ENCODE data around the gene LRRC14B. TPM values are rescaled to one million over a fixed set of nuclear protein-coding genes. Genes with fewer than 3 reads are reported as not detected.

Gene LRRC14B
- total RNA-seq, 1 donor from 2014 or later = not detected

DNA sequence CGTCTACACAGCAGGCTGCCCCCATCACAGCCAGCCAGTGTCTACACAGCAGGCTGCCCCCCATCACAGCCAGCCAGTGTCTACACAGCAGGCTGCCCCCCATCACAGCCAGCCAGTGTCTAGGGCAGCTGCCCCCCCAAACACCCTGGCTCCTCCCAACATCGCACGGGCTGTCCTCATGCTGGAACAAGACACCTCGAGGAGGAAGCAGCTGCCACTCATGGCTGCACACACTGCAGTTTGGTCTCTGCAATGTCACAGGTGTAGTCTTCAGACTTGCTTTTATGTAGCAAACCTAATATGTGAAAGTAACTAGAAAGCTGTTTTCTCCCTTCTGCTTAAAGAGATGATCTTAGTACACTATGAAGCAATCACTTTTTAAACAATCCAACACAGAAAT lies 9.7 kb downstream of the LRRC14B start:
- TF ChIP-seq POLR2AphosphoS5 (IDR thresholded peaks at IDR 0.05; ENCODE audit: insufficient read depth in 1 of 2, low read depth in 1 of 2) = no peak
- TF ChIP-seq, protein P1, sequence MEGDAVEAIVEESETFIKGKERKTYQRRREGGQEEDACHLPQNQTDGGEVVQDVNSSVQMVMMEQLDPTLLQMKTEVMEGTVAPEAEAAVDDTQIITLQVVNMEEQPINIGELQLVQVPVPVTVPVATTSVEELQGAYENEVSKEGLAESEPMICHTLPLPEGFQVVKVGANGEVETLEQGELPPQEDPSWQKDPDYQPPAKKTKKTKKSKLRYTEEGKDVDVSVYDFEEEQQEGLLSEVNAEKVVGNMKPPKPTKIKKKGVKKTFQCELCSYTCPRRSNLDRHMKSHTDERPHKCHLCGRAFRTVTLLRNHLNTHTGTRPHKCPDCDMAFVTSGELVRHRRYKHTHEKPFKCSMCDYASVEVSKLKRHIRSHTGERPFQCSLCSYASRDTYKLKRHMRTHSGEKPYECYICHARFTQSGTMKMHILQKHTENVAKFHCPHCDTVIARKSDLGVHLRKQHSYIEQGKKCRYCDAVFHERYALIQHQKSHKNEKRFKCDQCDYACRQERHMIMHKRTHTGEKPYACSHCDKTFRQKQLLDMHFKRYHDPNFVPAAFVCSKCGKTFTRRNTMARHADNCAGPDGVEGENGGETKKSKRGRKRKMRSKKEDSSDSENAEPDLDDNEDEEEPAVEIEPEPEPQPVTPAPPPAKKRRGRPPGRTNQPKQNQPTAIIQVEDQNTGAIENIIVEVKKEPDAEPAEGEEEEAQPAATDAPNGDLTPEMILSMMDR (IDR thresholded peaks at IDR 0.05) = no peak
- TF ChIP-seq POLR2A (IDR thresholded peaks at IDR 0.05) = no peak
- Histone ChIP-seq H3K27ac (no peak overlapping the region), H3K27me3 (no peaks in the 10 kb centered on the region), H3K4me1 (no peaks in the 10 kb centered on the region), H3K36me3 (peaks cover 0 to 18% of the 10 kb centered on the region in 2 donors), H3K4me3 (no peak overlapping the region), H3K9me3 (no peaks in the 10 kb centered on the region)
- intact Hi-C loops (cut with DNase I) = loop anchor here (2.0 kb wide), 1 partner anchor 28 kb away; no protein-coding TSS in a partner anchor
- DNase-seq (ENCODE audit: extremely low spot score in 2 of 2) = no peak

DNA sequence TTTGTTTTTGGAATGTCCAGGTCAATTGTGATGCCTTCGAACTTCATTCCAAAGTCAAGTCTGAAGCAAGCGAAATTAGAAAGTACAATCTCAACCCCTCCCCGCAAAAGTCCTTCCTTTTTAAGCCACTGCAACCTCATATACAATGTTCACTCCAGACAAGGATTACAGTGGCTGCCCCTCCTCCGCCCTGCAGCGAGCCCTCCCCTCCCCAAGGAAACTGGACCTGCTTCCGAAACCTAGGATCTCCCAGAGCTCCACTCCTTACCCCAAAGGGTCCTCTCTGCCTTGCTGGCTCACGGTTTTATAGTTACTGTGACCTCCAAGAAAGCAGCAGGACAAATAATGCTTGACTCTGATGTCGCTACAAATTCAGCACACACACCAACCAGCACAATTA lies 10.4 kb downstream of the LRRC14B start:
- no peak for DNase-seq (ENCODE audit: extremely low spot score in 2 of 2)
- H3K4me3 ChIP-seq = no peak overlapping the region
- no peak overlapping the region for H3K27ac ChIP-seq
- H3K36me3 ChIP-seq = peaks cover 0 to 18% of the 10 kb centered on the region in 2 donors
- no peaks in the 10 kb centered on the region for H3K9me3 ChIP-seq
- peaks cover 6% of the 10 kb centered on the region for H3K4me1 ChIP-seq
- H3K27me3 ChIP-seq = no peaks in the 10 kb centered on the region
- TF ChIP-seq POLR2AphosphoS5 (IDR thresholded peaks at IDR 0.05; ENCODE audit: insufficient read depth in 1 of 2, low read depth in 1 of 2) = no peak
- TF ChIP-seq, protein P1 (IDR thresholded peaks at IDR 0.05) = no peak
- no peak for TF ChIP-seq POLR2A (IDR thresholded peaks at IDR 0.05)
- intact Hi-C loops (cut with DNase I) = loop anchor here (2.0 kb wide), 1 partner anchor 27 kb away; no protein-coding TSS in a partner anchor

DNA sequence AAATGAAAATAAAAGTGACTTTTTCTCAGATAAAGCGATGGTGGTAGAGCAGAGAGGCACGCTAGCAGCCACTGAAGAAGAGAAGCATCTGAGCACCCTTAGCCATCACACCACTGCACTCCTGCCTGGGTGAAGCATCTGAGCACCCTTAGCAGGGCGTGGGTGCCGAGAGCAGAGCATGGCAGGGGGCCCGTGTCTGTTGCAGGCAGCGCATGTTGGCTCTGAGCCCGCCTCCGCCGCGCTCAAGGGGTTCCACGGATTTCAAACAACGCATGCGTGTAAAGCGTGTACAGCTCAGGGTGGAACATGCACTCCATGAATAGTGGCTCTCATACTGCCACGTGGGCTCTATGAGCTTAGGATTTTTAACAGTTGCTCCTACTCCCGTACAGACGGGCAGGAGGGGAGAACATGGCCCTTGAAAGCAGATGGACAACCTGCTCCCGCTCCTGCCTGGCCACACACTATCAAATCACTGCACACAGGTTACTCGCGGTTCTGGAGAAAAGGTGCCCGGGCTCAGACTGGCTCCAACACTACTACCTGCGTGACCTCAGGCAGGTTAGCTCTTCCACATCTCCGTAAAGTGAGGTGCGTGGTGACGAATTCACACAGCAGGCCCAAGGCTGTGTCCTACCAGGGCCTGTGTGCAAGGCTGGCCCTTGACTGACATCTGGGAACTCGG lies 12.1 kb downstream of the LRRC14B start:
- no peak for DNase-seq (ENCODE audit: extremely low spot score in 2 of 2)
- H3K36me3 ChIP-seq = peaks cover 0 to 18% of the 10 kb centered on the region in 2 donors
- no peak overlapping the region for H3K4me3 ChIP-seq
- no peaks in the 10 kb centered on the region for H3K9me3 ChIP-seq
- H3K4me1 ChIP-seq = peaks cover 8% of the 10 kb centered on the region
- H3K27me3 ChIP-seq = no peaks in the 10 kb centered on the region
- H3K27ac ChIP-seq = no peak overlapping the region
- no peak for TF ChIP-seq POLR2A (IDR thresholded peaks at IDR 0.05)
- TF ChIP-seq POLR2AphosphoS5 (IDR thresholded peaks at IDR 0.05; ENCODE audit: insufficient read depth in 1 of 2, low read depth in 1 of 2) = no peak
- TF ChIP-seq, protein P1 (IDR thresholded peaks at IDR 0.05) = no peak
- intact Hi-C loops (cut with DNase I) = no loop called here

DNA sequence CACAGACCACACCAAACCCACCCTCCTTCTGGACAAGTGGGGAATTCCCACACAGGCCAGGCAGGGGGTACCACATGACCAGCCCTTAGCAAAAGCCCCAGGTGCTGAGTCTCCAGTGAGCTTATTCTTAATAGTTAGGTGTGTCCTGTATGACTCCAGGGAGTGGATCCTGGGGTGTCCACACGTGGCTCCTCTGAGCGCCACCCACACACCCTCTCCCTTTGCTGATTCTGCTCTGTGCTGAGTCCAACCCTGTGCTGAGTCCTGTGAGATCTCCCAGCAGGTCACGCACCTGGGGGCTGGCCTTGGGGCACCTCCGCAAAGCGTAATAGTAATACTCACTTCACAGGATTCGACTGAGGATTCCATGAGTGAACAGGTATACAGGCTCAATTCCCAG lies 12.7 kb downstream of the LRRC14B start:
- TF ChIP-seq, protein P1 (IDR thresholded peaks at IDR 0.05) = no peak
- TF ChIP-seq POLR2AphosphoS5 (IDR thresholded peaks at IDR 0.05; ENCODE audit: insufficient read depth in 1 of 2, low read depth in 1 of 2) = no peak
- no peak for TF ChIP-seq POLR2A (IDR thresholded peaks at IDR 0.05)
- Histone ChIP-seq H3K36me3 (peaks cover 0 to 18% of the 10 kb centered on the region in 2 donors), H3K9me3 (no peaks in the 10 kb centered on the region)

DNA sequence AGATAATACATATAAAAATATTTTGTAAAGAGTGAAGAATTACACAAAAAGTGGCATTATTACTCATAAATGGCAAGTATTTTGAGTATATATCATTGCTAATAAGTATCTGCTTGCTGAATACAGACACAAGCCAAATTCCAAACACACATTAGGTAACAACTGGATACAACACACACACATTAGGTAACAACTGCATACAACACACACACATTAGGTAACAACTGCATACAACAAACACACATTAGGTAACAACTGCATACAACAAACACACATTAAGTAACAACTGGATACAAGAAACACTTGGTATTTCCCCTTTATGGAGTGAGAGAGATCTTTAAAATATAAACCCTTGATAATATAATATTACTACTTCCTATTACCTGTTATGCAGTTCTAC lies 13.2 kb downstream of the LRRC14B start:
- TF ChIP-seq POLR2AphosphoS5 (IDR thresholded peaks at IDR 0.05; ENCODE audit: insufficient read depth in 1 of 2, low read depth in 1 of 2) = no peak
- TF ChIP-seq, protein P1 (IDR thresholded peaks at IDR 0.05) = no peak
- no peak for TF ChIP-seq POLR2A (IDR thresholded peaks at IDR 0.05)
- Histone ChIP-seq H3K27ac (no peak overlapping the region), H3K27me3 (no peaks in the 10 kb centered on the region), H3K4me1 (peaks cover 8% of the 10 kb centered on the region), H3K4me3 (no peak overlapping the region), H3K9me3 (no peaks in the 10 kb centered on the region), H3K36me3 (peaks cover 0 to 18% of the 10 kb centered on the region in 2 donors)
- no peak for DNase-seq (ENCODE audit: extremely low spot score in 2 of 2)
- intact Hi-C loops (cut with DNase I) = no loop called here

More for the DNA sequence above, 12.7 kb downstream of the LRRC14B start:
- no peak for DNase-seq (ENCODE audit: extremely low spot score in 2 of 2)
- intact Hi-C loops (cut with DNase I) = no loop called here
- Histone ChIP-seq H3K27ac (no peak overlapping the region), H3K4me1 (peaks cover 8% of the 10 kb centered on the region), H3K27me3 (no peaks in the 10 kb centered on the region), H3K4me3 (no peak overlapping the region)

Measured in vagina (tissue), 2 donors.